ENCODE results near the gene RALB. TPM values are rescaled to one million over a fixed set of nuclear protein-coding genes. Genes with fewer than 3 reads are reported as not detected.

Gene RALB
- total RNA-seq, 1 donor from 2014 or later, result 40.4 TPM

GRCh38 chr2:120323807-120324399 is 71.3 kb downstream of the RALB start:
- no peaks in the 10 kb centered on the region for H3K9me3 Mint-ChIP-seq
- H3K36me3 Mint-ChIP-seq, result no peaks in the 10 kb centered on the region
- H3K4me3 Mint-ChIP-seq, result no peak overlapping the region
- no peak overlapping the region for H3K27ac Mint-ChIP-seq
- no peak for TF ChIP-seq CTCF (conservative IDR thresholded peaks at IDR 0.05)
- peaks cover 15% of the 10 kb centered on the region for H3K27me3 Mint-ChIP-seq
- no peak for DNase-seq (ENCODE audit: extremely low spot score, unreplicated experiment)
- peaks cover 6% of the 10 kb centered on the region for H3K4me1 Mint-ChIP-seq (ENCODE audit: unreplicated experiment)

DNA sequence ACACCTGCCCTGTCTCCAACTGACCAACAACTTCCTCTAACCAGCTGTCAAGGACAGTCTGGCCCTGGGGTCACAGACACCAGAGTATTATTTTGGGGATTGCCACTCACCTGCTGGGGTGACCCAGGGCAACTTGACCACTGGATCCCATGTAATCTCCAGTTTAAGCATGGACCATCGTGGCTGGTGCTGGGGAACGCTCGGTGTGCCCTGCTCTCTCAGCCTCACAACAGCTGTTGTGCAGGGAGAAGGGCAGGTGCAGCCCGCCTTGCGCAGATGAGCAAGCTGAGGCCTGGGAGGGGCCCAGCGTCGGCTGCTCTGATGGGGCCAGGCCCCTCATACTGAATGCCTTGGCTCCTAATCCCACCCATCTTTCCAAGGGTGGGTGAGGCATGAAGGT is 72.3 kb downstream of the RALB start:
- Mint-ChIP-seq H3K27me3 (peaks cover 17% of the 10 kb centered on the region), H3K36me3 (no peaks in the 10 kb centered on the region), H3K27ac (no peak overlapping the region), H3K4me1 (ENCODE audit: unreplicated experiment) (peaks cover 4% of the 10 kb centered on the region), H3K4me3 (no peak overlapping the region), H3K9me3 (no peaks in the 10 kb centered on the region)
- no peak for TF ChIP-seq CTCF (conservative IDR thresholded peaks at IDR 0.05)
- no peak for DNase-seq (ENCODE audit: extremely low spot score, unreplicated experiment)

DNA sequence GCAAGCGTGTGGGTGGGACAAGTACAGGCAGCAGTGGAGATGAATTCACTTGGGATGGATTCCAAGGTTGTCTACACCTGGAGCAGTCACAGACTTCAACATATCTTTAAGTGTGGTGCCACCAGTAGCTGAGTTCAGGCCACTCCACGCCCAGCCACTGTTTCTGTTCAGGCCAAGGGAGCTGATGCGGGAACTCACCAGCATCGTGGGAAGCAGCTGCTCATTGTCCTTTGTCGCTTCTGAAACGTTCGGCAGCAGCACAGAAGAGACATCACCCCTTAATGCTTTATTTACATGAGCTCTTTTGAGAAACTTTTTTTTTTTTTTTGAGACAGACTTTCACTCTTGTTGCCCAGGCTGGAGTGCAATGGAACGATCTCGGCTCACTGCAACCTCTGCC is 73.4 kb downstream of the RALB start:
- H3K4me1 Mint-ChIP-seq (ENCODE audit: unreplicated experiment), result peaks cover 7% of the 10 kb centered on the region
- H3K27me3 Mint-ChIP-seq, result peaks cover 22% of the 10 kb centered on the region
- no peak overlapping the region for H3K4me3 Mint-ChIP-seq
- no peaks in the 10 kb centered on the region for H3K36me3 Mint-ChIP-seq
- no peak overlapping the region for H3K27ac Mint-ChIP-seq
- no peaks in the 10 kb centered on the region for H3K9me3 Mint-ChIP-seq
- no peak for TF ChIP-seq CTCF (conservative IDR thresholded peaks at IDR 0.05)
- DNase-seq (ENCODE audit: extremely low spot score, unreplicated experiment), result no peak

DNA sequence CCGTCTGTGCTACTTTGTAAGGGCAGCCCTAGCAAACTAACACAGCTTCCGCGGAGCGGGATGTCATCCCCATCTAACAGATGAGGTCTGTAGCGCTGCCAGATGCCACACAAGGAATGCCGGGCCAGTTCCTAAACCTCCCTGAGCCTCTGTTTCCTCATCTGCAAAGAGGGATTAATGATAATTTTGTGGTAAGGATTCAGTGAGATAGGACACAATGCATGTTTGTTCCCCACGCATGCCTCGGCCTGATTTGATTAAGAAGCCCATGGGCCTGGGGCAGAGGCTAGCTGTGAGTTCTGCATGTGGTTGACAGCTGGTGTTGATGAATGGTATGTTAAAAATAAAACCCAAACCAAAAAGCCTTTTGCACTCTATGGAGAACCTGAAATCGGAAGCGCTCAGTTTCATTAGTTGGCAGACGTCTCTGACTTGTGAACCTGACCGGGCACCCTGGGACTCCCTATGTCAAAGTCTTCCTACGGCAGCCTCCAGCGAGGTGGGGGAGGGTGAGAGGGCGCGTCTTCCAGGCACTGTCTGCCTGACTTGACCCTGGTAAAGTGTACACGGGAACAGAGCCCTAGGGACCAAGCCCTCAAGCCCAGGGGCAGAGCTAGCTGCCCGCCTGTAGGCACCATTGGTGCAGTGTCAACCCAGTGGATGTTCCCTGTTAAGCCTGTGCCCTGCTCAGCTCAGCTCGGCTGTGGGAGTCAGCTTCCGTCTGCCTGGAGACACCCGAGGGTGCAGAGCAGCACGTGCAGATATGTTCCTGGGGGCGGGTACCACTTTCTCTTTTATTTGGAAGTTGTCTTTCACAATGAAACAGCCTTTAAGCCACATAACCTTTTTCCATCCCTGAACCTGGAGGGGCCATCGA is 78.5 kb downstream of the RALB start:
- TF ChIP-seq CTCF (conservative IDR thresholded peaks at IDR 0.05), result no peak
- Mint-ChIP-seq H3K36me3 (no peaks in the 10 kb centered on the region), H3K27ac (no peak overlapping the region), H3K4me1 (ENCODE audit: unreplicated experiment) (peaks cover 9% of the 10 kb centered on the region), H3K9me3 (no peaks in the 10 kb centered on the region), H3K27me3 (peaks cover 56% of the 10 kb centered on the region), H3K4me3 (no peak overlapping the region)
- DNase-seq (ENCODE audit: extremely low spot score, unreplicated experiment), result no peak

GRCh38 chr2:120331903-120332302 is 79.3 kb downstream of the RALB start:
- Mint-ChIP-seq H3K4me1 (ENCODE audit: unreplicated experiment) (peaks cover 9% of the 10 kb centered on the region), H3K36me3 (no peaks in the 10 kb centered on the region), H3K27me3 (peaks cover 60% of the 10 kb centered on the region), H3K9me3 (no peaks in the 10 kb centered on the region), H3K27ac (no peak overlapping the region), H3K4me3 (no peak overlapping the region)
- no peak for DNase-seq (ENCODE audit: extremely low spot score, unreplicated experiment)
- TF ChIP-seq CTCF (conservative IDR thresholded peaks at IDR 0.05), result no peak

Data from type B pancreatic cell (in vitro differentiated cells).